Measurements from ENCODE around the gene TRIM34. TPM values are rescaled to one million over a fixed set of nuclear protein-coding genes. Genes with fewer than 3 reads are reported as not detected.

Gene TRIM34, protein sequence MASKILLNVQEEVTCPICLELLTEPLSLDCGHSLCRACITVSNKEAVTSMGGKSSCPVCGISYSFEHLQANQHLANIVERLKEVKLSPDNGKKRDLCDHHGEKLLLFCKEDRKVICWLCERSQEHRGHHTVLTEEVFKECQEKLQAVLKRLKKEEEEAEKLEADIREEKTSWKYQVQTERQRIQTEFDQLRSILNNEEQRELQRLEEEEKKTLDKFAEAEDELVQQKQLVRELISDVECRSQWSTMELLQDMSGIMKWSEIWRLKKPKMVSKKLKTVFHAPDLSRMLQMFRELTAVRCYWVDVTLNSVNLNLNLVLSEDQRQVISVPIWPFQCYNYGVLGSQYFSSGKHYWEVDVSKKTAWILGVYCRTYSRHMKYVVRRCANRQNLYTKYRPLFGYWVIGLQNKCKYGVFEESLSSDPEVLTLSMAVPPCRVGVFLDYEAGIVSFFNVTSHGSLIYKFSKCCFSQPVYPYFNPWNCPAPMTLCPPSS
- 2.3 TPM for total RNA-seq

GRCh38 chr11:5624489-5625279, at the start of gene TRIM34:
Gene TRIM34, plus strand, starts transcription at chr11:5625001. Its CDS starts 7,331 bp downstream, at chr11:5632332.

GRCh38 chr11:5580577-5580976, 44.2 kb upstream of the TRIM34 start, which contains the start of gene OR52B6:
Gene OR52B6, plus strand, starts transcription at chr11:5580877. Its CDS starts 0 bp downstream, at chr11:5580877.

DNA sequence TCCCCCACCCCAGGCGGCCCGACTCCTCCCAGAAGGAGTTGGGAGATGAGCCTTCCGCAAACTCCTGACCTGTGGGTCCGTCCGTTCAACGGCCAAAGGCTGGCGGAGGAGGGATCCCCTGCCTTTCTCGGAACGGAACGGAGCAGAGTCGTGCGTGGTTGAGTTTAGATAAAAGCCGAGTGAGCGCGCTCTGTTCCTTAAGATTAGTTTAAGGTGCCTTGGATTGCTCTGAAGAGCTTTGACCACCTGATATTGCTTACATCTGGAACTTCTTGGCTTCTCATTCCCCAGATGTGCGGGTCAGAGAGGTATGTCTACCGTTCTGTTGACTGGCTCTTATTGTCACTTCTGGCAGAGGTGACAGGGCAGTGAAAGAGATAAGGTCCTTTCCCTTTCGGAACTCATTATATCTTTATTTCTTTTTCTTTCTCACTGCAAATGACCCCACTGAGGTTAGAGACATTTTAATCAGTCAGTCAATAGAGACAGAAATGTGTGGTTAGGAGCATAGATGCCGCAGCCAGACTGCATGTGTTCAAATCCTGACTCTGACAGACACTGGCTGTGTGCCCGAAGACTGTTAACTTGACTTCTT, 28.1 kb upstream of the TRIM34 start, which contains the start of gene TRIM6:
Gene TRIM6 (plus strand): TSS at position 31 of the 595 bp plus-strand sequence. CDS start 261 bp downstream, at position 292.

GRCh38 chr11:5684646-5685362, 60.0 kb downstream of the TRIM34 start, which contains the start of gene TRIM5:
Gene TRIM5, minus strand, starts transcription at chr11:5685074. Its CDS starts 4,897 bp downstream, at chr11:5680177.

GRCh38 chr11:5689551-5689983, 64.8 kb downstream of the TRIM34 start, which contains the start of gene TRIM22:
Gene TRIM22, plus strand, starts transcription at chr11:5689790. Its CDS starts 6,443 bp downstream, at chr11:5696233.

Other genes with a start within 250 kb of the TRIM34 start
- gene OR51M1, start 241.2 kb upstream of the TRIM34 start, total RNA-seq = not detected
- gene OR51Q1, start 202.9 kb upstream of the TRIM34 start, total RNA-seq = not detected
- not detected for gene OR51I1, start 183.5 kb upstream of the TRIM34 start, total RNA-seq
- gene OR51I2, start 175.7 kb upstream of the TRIM34 start, total RNA-seq = not detected
- gene OR52D1, start 136.3 kb upstream of the TRIM34 start, total RNA-seq = not detected
- 0.46 TPM for gene UBQLN3, start 115.0 kb upstream of the TRIM34 start, total RNA-seq
- gene UBQLNL, start 108.3 kb upstream of the TRIM34 start, total RNA-seq = 0.46 TPM
- 0.69 TPM for gene OR52H1, start 76.5 kb upstream of the TRIM34 start, total RNA-seq
- gene OR52B6, start 44.1 kb upstream of the TRIM34 start, total RNA-seq = not detected
- 1.2 TPM for gene TRIM6, start 28.4 kb upstream of the TRIM34 start, total RNA-seq
- 7.6 TPM for gene TRIM5, start 60.1 kb downstream of the TRIM34 start, total RNA-seq
- 6.0 TPM for gene TRIM22, start 64.8 kb downstream of the TRIM34 start, total RNA-seq
- gene OR56B1, start 111.4 kb downstream of the TRIM34 start, total RNA-seq = not detected
- gene OR52N4, start 129.2 kb downstream of the TRIM34 start, total RNA-seq = not detected
- gene OR52N5, start 158.4 kb downstream of the TRIM34 start, total RNA-seq = not detected
- gene OR52N1, start 166.3 kb downstream of the TRIM34 start, total RNA-seq = not detected
- not detected for gene OR52N2, start 183.9 kb downstream of the TRIM34 start, total RNA-seq
- gene OR52E6, start 216.9 kb downstream of the TRIM34 start, total RNA-seq = not detected
- gene OR52E8, start 232.7 kb downstream of the TRIM34 start, total RNA-seq = not detected

Data from diencephalon (tissue), 1 donor.